GM12878 (cell line): ENCODE measurements around the gene ADM2. TPM values are rescaled to one million over a fixed set of nuclear protein-coding genes. Genes with fewer than 3 reads are reported as not detected.
A peak's percentile ranks its signal among the peaks of the same experiment; 100 is the strongest.

Experiments
- ATAC-seq: fragments of 200-7000 bp; cut with Tn5 transposase; 3 replicates; pipeline ENCODE4 v1.9.1; 2020; ENCODE audit warnings: mild to moderate bottlenecking, moderate library complexity
- BruUV-seq: library from RNA; stranded (reverse); fragments of 400-500 nt; replicated peaks from 2 replicates; lab custom pipeline; 2021; lab: Mats Ljungman, UMichigan
- CTCF ChIA-PET: fragments of 300-600 bp; sonication (Branson Sonifier 250); formaldehyde crosslinking; extraction: SDS; loops from one replicate; lab custom pipeline; 2021; ENCODE audit warnings: inconsistent platforms; lab: Yijun Ruan, JAX
- POLR2A ChIA-PET: fragments of 350-600 bp; formaldehyde crosslinking; extraction: SDS; loops from one replicate; lab custom pipeline; 2021; ENCODE audit warnings: inconsistent platforms; lab: Charles Lee
- RAD21 ChIA-PET: fragments of 300-600 bp; sonication (Branson Sonifier 250); formaldehyde crosslinking; loops from one replicate; lab custom pipeline; 2023; ENCODE audit warnings: antibody characterized with exemption; ENCODE audit not compliant: unreplicated experiment; lab: Charles Lee
- SMC1A ChIA-PET: fragments of 300-600 bp; sonication (Branson Sonifier 250); formaldehyde crosslinking; loops from one replicate; lab custom pipeline; 2023; ENCODE audit not compliant: unreplicated experiment, uncharacterized antibody; lab: Charles Lee
- DNase-seq: peaks from one replicate; pipeline ENCODE4 v3.0.0-alpha.2; 2011; ENCODE audit warnings: low read depth, low spot score
- FAIRE-seq: peaks from 3 replicates; lab custom pipeline; 2011; peaks lifted over from hg19 to GRCh38; lab: Jason Lieb, UNC
- H2AFZ ChIP-seq: 2 replicates; pipeline ENCODE4 v1.6.0; 2011; ENCODE audit warnings: low read depth, low read length, control low read depth; ENCODE audit not compliant: control insufficient read depth
- H3K27ac ChIP-seq: 2 replicates; pipeline ENCODE4 v1.5.1; 2011; ENCODE audit warnings: control low read depth; ENCODE audit not compliant: control insufficient read depth, insufficient read depth
- H3K27me3 ChIP-seq, 2 experiments: replicated peaks in 1 of 2; 2 replicates each; pipeline versions ENCODE4 v1.6.0 to v1.6.1; 2011; ENCODE audit warnings: low read length in 1 of 2; ENCODE audit not compliant: control insufficient read depth in 2 of 2, insufficient read depth in 2 of 2
- H3K36me3 ChIP-seq, 2 experiments: 2 replicates each; pipeline ENCODE4 v1.5.1; 2011; ENCODE audit warnings: low read length in 1 of 2; ENCODE audit not compliant: control insufficient read depth in 2 of 2, insufficient read depth in 2 of 2
- H3K4me1 ChIP-seq: 2 replicates; pipeline ENCODE4 v1.6.1; 2011; ENCODE audit warnings: mild to moderate bottlenecking, low read length, moderate library complexity, mixed read lengths; ENCODE audit not compliant: control insufficient read depth, insufficient read depth
- H3K4me2 ChIP-seq: 2 replicates; pipeline ENCODE4 v1.6.0; 2011; ENCODE audit warnings: control low read depth; ENCODE audit not compliant: control insufficient read depth, insufficient read depth
- H3K4me3 ChIP-seq: fragments of 200-600 bp; sonication (generic); 2 replicates; pipeline ENCODE4 v1.5.1; 2016
- H3K79me2 ChIP-seq: 2 replicates; pipeline ENCODE4 v1.6.0; 2011; ENCODE audit warnings: low read length; ENCODE audit not compliant: control insufficient read depth, insufficient read depth
- H3K9ac ChIP-seq: 2 replicates; pipeline ENCODE4 v1.8.0; 2011; ENCODE audit warnings: low read length, control low read depth, mixed read lengths; ENCODE audit not compliant: control insufficient read depth, insufficient read depth
- H3K9me3 ChIP-seq: replicated peaks from 3 replicates; pipeline ENCODE4 v1.5.1; 2011; ENCODE audit warnings: mild to moderate bottlenecking, low read length; ENCODE audit not compliant: control insufficient read depth, insufficient read depth
- H4K20me1 ChIP-seq: 2 replicates; pipeline ENCODE4 v1.6.0; 2011; ENCODE audit not compliant: control insufficient read depth, insufficient read depth
- ASH2L ChIP-seq: fragments of 300-600, 200-600 bp; sonication (generic); IDR thresholded peaks from 2 replicates; pipeline ENCODE4 v1.6.1; 2017; ENCODE audit warnings: low read depth, mild to moderate bottlenecking, borderline replicate concordance
- BACH1 ChIP-seq: fragments of 450-650 bp; IDR thresholded peaks from 2 replicates; pipeline ENCODE4 v1.6.1; 2017; ENCODE audit warnings: mild to moderate bottlenecking, borderline replicate concordance
- BCL11A ChIP-seq: IDR thresholded peaks from 2 replicates; pipeline ENCODE4 v1.6.1; 2011; ENCODE audit warnings: low read depth, low read length
- CBFB ChIP-seq: IDR thresholded peaks from 2 replicates; pipeline ENCODE4 v1.6.1; 2016; ENCODE audit warnings: antibody characterized with exemption, low read depth
- EED ChIP-seq: sonication (generic); IDR thresholded peaks from 2 replicates; pipeline ENCODE4 v1.6.1; 2016; ENCODE audit warnings: antibody characterized with exemption, low read depth
- EGR1 ChIP-seq, 2 experiments: IDR thresholded peaks; 1 replicate in 1 of 2; 2 replicates in 1 of 2; pipeline ENCODE4 v1.6.1; 2011 to 2012; ENCODE audit warnings: low read depth in 2 of 2, low read length in 2 of 2, borderline replicate concordance in 1 of 2, mild to moderate bottlenecking in 1 of 2, moderate library complexity in 1 of 2
- MEF2B ChIP-seq: fragments of 450-650 bp; IDR thresholded peaks from 2 replicates; pipeline ENCODE4 v1.6.1; 2018; ENCODE audit warnings: mild to moderate bottlenecking, moderate library complexity; ENCODE audit not compliant: partially characterized antibody, poor library complexity, severe bottlenecking
- MXI1 ChIP-seq: fragments of 150-350 bp; IDR thresholded peaks from 2 replicates; pipeline ENCODE4 v1.6.1; 2011; ENCODE audit warnings: low read depth, mild to moderate bottlenecking, inconsistent platforms, low read length, improper control_type of control experiment
- NR2C1 ChIP-seq: fragments of 450-650 bp; IDR thresholded peaks from 2 replicates; pipeline ENCODE4 v1.6.1; 2017; ENCODE audit warnings: antibody characterized with exemption, mild to moderate bottlenecking, moderate library complexity
- NR2C2 ChIP-seq: IDR thresholded peaks from 2 replicates; pipeline ENCODE4 v1.6.1; 2011; ENCODE audit warnings: borderline replicate concordance, low read depth; ENCODE audit not compliant: control insufficient read depth, insufficient read length
- PAX8 ChIP-seq: fragments of 450-650 bp; IDR thresholded peaks from 2 replicates; pipeline ENCODE4 v1.6.1; 2017; ENCODE audit warnings: mild to moderate bottlenecking, moderate library complexity
- RBBP5 ChIP-seq: fragments of 200-600 bp; sonication (generic); conservative IDR thresholded peaks from 2 replicates; pipeline ENCODE4 v1.6.1; 2016
- RUNX3 ChIP-seq: IDR thresholded peaks from 2 replicates; pipeline ENCODE4 v1.6.1; 2012; ENCODE audit warnings: low read length, inconsistent platforms
- SP1 ChIP-seq: IDR thresholded peaks from one replicate; pipeline ENCODE4 v1.6.1; 2011; ENCODE audit warnings: low read depth, low read length
- STAT1 ChIP-seq: fragments of 450-650 bp; conservative IDR thresholded peaks from 2 replicates; pipeline ENCODE4 v1.6.1; 2014; ENCODE audit warnings: antibody characterized with exemption, mild to moderate bottlenecking
- STAT3 ChIP-seq: IDR thresholded peaks from 2 replicates; pipeline ENCODE4 v1.6.1; 2011; ENCODE audit warnings: low read depth, low read length, improper control_type of control experiment
- YY1 ChIP-seq: IDR thresholded peaks from 2 replicates; pipeline ENCODE4 v1.6.1; 2011; ENCODE audit warnings: low read depth, mild to moderate bottlenecking, low read length
- ZNF217 ChIP-seq: fragments of 450-650 bp; IDR thresholded peaks from 2 replicates; pipeline ENCODE4 v1.6.1; 2017; ENCODE audit warnings: antibody characterized with exemption, mild to moderate bottlenecking
- ZNF384 ChIP-seq: IDR thresholded peaks from 2 replicates; pipeline ENCODE4 v1.6.1; 2012; ENCODE audit warnings: low read depth, mild to moderate bottlenecking, low read length, improper control_type of control experiment, borderline replicate concordance
- WGBS: methylation state at CpG from one replicate; pipeline ENCODE4 v1.1.6; 2016; ENCODE audit warnings: low lambda C conversion rate; ENCODE audit not compliant: insufficient replicate concordance, insufficient coverage; ENCODE audit errors: missing lambda C conversion rate; 5-methylcytosine and 5-hydroxymethylcytosine counted together
- in situ Hi-C: fragments of 300-500 bp; cut with MboI; formaldehyde crosslinking; loops from 9 replicates; pipeline ENCODE4 v1.14.3; 2018; ENCODE audit warnings: mixed read lengths
- intact Hi-C: fragments of 100-400 bp; cut with micrococcal nuclease; formaldehyde crosslinking; loops from one replicate; pipeline ENCODE4 v1.14.2; 2022; ENCODE audit not compliant: unreplicated experiment
- polyA plus RNA-seq, 11 experiments: library from polyadenylated mRNA; depleted of rRNA in 4 of 11; unstranded in 6 of 11; stranded (reverse) in 5 of 11; fragments of >200 nt; fragmentation: Nextera tagmentation in 4 of 11; fragmentation: Illumina TruSeq in 1 of 11; extraction: Ambion mirVana in 4 of 11; extraction: Trizol in 1 of 11; gene quantifications; 1 replicate in 1 of 11; 2 replicates in 10 of 11; pipeline versions ENCODE4 v1.2.1 to v1.2.3, GENCODE V29; 2011 to 2016; ENCODE audit warnings: inconsistent platforms in 2 of 11, missing spikeins in 2 of 11, low read depth in 1 of 11
- total RNA-seq, 4 experiments: library from RNA; depleted of rRNA in 3 of 4; stranded (reverse); fragments of >200 nt in 3 of 4; fragmentation: Illumina TruSeq in 1 of 4; extraction: Trizol in 1 of 4; gene quantifications; 2 replicates each; pipeline versions ENCODE4 v1.2.1 to v1.2.3, GENCODE V29; 2013 to 2021
- TF ChIP-seq, protein P1 (sequence below): fragments of 450-650 bp; IDR thresholded peaks from 2 replicates; pipeline ENCODE4 v1.6.1; 2017; ENCODE audit warnings: low read depth, mild to moderate bottlenecking, moderate library complexity
- TF ChIP-seq, protein P2 (sequence below): fragments of 450-650 bp; IDR thresholded peaks from 2 replicates; pipeline ENCODE4 v1.6.1; 2018; ENCODE audit warnings: mild to moderate bottlenecking, low read depth, moderate library complexity; ENCODE audit not compliant: partially characterized antibody

Gene ADM2
- total and polyA plus RNA-seq, 10 of the 15 experiments (the other 5 are each of a cell fraction or from before 2014, with no cell fraction given) = 0.02 to 0.33 (median 0.12) TPM; not detected in 2

- H3K4me3 ChIP-seq = peak within 1 kb of the TSS; percentile 78
- POLR2A ChIA-PET = interaction anchor here (0.7 to 6.5 kb wide), 9 partner anchors 8 to 91 kb away, joined by 3 to 232 read pairs (median 5); partner anchors contain the start of genes KLHDC7B, LMF2, NCAPH2 and SYCE3
- ATAC-seq (peak; percentile 41), DNase-seq (no peak), FAIRE-seq (no peak)
- peaks cover 31% of the 10 kb centered on the region for H3K4me1 ChIP-seq
- H3K79me2 ChIP-seq = peaks cover 64% of the 10 kb centered on the region
- H3K4me2 ChIP-seq = peak within 1 kb of the TSS; percentile 71
- peak within 1 kb of the TSS; percentile 100 for H3K27ac ChIP-seq
- RAD21 ChIA-PET = interaction anchor here (1.0 to 6.3 kb wide), 3 partner anchors 10 to 91 kb away, joined by 6 to 106 read pairs (median 14); partner anchors contain the start of genes LMF2 and NCAPH2
- in situ Hi-C loops (loop anchor here (5.0 to 10.0 kb wide), 2 partner anchors 92 to 565 kb away; partner anchors contain the start of gene PIM3), intact Hi-C loops (loop anchor here (5.0 kb wide), 2 partner anchors 32 to 52 kb away; partner anchors contain the start of genes CHKB and SYCE3)
- peak within 1 kb of the TSS; percentile 100 for H3K9ac ChIP-seq
- no peaks in the 10 kb centered on the region; a peak in 3 of 4 replicates for H3K36me3 ChIP-seq
- WGBS = 2% methylated on average over 71 of the region's 92 CpGs
- SMC1A ChIA-PET = interaction anchor here (5.8 kb wide), 1 partner anchor 10 kb away, joined by 58 read pairs; no protein-coding TSS in a partner anchor
- H3K9me3 ChIP-seq = no peaks in the 10 kb centered on the region
- H2AFZ ChIP-seq = peak within 1 kb of the TSS; percentile 28
- CTCF ChIA-PET = interaction anchor here (1.1 to 2.4 kb wide), 2 partner anchors 10 to 91 kb away, joined by 6 to 12 read pairs; no protein-coding TSS in a partner anchor
- no TSS peak for BruUV-seq
- no peaks in the 10 kb centered on the region for H3K27me3 ChIP-seq
- H4K20me1 ChIP-seq = no peaks in the 10 kb centered on the region
- TF ChIP-seq MXI1 = peak; percentile 88
- peak in 1 of 2 experiments; percentile 41; a peak in 2 of 3 replicates for TF ChIP-seq EGR1 (IDR thresholded peaks at IDR 0.05; ENCODE audit: borderline replicate concordance in 1 of 2, low read depth in 2 of 2, low read length in 2 of 2)
- peak; percentile 31; the same call in 1 of the 2 replicates for TF ChIP-seq NR2C1
- TF ChIP-seq RUNX3 = no peak
- TF ChIP-seq ZNF217 = peak; percentile 78; the same call in 1 of the 2 replicates
- no peak for TF ChIP-seq STAT1
- no peak for TF ChIP-seq ZNF384
- TF ChIP-seq NR2C2 = no peak
- TF ChIP-seq, protein P1, sequence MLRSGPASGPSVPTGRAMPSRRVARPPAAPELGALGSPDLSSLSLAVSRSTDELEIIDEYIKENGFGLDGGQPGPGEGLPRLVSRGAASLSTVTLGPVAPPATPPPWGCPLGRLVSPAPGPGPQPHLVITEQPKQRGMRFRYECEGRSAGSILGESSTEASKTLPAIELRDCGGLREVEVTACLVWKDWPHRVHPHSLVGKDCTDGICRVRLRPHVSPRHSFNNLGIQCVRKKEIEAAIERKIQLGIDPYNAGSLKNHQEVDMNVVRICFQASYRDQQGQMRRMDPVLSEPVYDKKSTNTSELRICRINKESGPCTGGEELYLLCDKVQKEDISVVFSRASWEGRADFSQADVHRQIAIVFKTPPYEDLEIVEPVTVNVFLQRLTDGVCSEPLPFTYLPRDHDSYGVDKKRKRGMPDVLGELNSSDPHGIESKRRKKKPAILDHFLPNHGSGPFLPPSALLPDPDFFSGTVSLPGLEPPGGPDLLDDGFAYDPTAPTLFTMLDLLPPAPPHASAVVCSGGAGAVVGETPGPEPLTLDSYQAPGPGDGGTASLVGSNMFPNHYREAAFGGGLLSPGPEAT = no peak; the same call in 1 of the 2 replicates
- TF ChIP-seq PAX8 = no peak
- no peak for TF ChIP-seq BCL11A
- TF ChIP-seq STAT3 = no peak
- peak; percentile 59 for TF ChIP-seq EED
- TF ChIP-seq BACH1 = peak; percentile 96
- TF ChIP-seq SP1 = peak; percentile 10
- TF ChIP-seq CBFB = 0 out of 2 replicates have a peak, but pooled peaks have one; percentile 31
- TF ChIP-seq YY1 = peak; percentile 51
- TF ChIP-seq MEF2B = no peak
- TF ChIP-seq, protein P2, sequence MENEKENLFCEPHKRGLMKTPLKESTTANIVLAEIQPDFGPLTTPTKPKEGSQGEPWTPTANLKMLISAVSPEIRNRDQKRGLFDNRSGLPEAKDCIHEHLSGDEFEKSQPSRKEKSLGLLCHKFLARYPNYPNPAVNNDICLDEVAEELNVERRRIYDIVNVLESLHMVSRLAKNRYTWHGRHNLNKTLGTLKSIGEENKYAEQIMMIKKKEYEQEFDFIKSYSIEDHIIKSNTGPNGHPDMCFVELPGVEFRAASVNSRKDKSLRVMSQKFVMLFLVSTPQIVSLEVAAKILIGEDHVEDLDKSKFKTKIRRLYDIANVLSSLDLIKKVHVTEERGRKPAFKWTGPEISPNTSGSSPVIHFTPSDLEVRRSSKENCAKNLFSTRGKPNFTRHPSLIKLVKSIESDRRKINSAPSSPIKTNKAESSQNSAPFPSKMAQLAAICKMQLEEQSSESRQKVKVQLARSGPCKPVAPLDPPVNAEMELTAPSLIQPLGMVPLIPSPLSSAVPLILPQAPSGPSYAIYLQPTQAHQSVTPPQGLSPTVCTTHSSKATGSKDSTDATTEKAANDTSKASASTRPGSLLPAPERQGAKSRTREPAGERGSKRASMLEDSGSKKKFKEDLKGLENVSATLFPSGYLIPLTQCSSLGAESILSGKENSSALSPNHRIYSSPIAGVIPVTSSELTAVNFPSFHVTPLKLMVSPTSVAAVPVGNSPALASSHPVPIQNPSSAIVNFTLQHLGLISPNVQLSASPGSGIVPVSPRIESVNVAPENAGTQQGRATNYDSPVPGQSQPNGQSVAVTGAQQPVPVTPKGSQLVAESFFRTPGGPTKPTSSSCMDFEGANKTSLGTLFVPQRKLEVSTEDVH = no peak
- no peak for TF ChIP-seq ASH2L
- TF ChIP-seq RBBP5 = no peak
These were observed 48.7 kb downstream of the ADM2 start, which contains the start of gene TYMP for GRCh38 chr22:50529897-50530579. Gene TYMP, minus strand, starts transcription at chr22:50530012. Its CDS starts 303 bp downstream, at chr22:50529709.
